Stromal cell of bone marrow (primary cell): ENCODE measurements around the gene MICALL1.

Experiments
- DNase-seq: peaks from one replicate; pipeline ENCODE4 v3.0.0-alpha.2; 2012; ENCODE audit warnings: low read depth

The MICALL1 gene

DNA sequence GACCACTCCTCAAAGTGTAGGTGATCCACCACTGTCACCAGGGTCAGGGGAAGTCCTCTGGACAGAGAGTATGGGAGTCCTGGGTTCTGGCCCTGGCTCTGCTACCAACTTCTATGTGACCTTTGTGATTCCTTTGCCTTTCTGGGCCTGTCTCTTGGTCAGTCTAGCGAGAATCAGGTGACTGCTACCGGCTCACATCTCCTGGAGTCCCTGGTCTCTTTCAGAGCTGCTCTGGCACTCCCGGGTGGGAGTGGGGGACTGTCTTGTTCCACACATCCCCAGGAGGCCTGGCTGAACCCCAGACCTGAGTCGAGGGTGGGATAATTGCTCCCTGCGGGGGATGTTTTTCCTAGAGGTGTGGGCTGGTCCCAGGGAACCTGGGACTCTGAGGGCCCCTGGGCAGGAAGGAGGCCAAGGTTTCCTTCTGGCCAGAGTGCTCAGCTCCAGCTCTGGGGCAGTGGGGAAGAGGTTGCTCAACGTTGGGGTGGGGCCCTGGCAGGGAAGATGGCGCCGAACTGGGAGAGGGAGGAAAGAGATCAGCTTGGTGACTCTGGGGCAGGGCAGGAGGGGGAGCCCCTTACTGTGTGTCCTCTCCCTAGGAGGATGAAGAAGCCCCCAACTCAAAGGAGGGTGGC is 76.2 kb downstream of the MICALL1 start:
- DNase-seq: no peak

DNA sequence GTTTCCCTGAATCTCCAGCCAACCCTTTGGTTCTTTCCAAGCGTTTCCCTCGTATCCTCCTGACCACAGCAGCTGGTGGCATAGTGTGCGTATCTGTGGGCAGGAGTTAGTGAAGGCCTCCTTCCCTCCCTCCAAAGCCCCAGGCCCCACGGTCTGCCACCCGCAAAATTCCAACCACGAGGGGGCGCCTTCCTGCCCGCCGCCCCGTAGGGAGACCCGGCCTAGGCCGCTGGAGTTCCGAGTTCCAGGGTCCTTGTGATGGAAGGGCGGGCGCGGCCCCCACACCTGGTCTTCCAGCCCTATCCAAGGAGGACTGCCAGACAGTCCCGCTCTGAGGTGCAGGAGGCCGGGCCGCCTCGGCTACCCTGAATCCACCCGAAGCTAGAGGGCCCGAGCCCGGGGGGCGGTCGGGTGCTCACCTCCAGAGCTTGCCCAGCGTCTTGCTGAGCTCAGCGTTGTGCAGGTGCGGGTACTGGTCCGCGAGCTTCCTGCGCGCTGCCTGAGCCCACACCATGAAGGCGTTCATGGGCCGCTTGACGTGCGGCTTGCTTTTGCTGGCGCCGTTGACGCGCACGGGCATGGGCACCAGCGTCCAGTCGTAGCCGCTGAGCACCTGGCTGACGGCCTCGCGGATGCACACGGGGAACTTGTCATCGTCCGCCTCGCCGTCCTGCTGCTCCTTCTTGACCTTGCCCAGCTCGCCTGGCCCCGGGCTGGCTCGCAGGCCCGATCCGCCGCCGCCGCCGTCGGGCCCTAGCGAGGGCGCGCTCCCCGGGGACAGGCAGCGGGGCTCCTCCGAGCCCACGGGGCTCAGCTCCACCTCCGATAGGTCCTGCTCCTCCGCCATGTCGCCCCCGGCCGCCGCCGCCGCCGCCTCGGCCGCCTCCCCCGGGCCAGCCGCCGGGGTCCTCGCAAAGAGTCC is 77.1 kb downstream of the MICALL1 start:
- no peak for DNase-seq

DNA sequence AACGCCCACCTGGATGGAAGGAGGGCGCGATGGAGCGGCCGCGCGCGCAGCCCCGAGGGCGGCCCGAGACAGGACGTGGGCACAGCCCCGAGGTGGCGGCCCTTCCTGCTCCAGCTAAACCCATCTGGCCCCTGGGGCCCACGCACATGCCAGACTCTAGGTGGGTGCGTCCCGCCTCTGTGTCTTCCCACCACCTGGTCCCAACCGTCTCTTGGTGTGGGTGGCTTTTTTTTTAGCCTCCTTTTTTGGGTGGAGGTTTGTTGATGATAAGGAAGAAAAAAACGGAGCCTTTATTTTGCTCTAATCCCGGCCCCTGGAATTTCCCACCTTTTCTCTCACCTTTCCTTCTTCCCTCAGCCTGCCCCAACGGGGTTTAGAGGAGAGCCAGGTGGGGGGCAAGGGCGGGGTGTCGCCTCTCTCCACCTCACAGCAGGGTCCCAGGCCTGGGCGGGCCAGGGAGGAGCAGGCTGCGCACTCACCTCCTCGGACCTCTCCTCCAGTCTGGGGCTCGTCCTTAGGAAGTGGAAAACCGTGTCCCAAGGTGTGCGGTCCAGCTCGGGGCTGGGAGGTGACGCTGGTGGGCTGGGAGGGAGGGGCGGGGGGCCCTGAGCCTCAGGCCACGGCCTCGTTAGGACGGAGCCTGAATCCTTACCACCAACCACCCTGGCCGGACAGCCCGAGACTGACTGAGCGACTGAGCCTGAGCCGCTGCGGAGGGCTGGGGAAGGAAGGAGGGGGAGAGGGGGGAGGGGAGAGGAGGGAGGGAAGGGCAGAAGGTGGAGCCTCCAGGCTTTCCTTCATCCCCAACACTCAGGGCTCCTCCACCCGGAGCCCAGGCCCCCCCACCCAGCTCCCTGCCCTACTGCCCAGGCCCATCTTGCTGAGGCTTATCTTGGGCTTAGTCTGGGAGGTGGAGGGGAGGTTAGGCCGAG is 78.0 kb downstream of the MICALL1 start, which contains the start of gene SOX10:
Gene SOX10 (minus strand): TSS at position 696 of the 932 bp plus-strand sequence. CDS start 771 bp downstream, outside the sequence.
- no peak for DNase-seq

DNA sequence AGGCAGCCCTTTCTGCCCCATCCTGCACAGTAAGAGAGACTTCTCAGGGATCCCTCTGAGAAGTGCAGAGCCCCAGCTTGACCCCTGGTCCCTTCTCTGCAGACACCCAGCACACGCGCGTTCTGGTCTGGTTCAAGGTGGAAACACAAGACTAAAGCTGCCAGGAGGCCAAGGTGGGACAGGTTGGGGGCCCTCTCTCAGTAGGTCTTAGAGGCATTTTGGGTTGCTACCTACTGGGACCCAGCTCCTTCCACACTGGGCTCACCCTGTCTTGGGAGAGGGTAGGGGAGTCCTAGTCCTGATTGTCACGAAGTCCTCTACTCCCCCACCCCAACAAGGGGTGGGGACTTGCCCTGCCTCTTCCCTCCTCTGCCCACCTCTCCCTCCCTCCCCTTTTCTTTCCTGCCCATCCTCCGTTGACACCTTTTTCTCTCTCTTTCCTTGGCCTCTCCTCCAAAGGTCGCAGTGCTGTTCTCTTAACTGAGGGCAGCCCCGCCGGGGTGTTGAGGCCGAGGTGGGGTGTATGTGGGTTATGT is 79.0 kb downstream of the MICALL1 start:
- DNase-seq: no peak

DNA sequence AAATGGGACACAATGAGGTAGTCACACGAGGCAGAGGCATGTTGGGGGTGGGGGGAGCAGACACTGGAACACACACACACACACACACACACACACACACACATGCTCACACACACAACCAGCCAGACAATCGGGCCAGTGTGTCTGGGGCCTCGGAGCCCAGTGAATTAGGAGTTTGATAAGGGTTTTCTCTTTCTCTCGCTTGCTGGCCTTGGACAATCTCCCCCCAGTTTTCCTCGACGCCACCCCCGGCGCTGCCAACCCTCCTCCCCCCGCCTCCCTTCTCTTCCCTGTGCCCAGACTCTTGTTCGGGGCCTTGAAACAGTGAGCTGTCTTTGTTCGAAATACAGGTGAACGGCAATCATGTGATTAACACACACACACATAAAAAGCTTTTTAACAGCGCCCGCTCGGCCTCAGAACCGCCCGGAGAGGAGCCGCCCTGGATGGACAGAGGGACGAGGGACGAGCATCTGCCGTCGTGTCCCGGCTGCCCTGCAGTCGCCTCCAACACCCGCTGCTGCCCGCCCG is 79.7 kb downstream of the MICALL1 start:
- DNase-seq: no peak

DNA sequence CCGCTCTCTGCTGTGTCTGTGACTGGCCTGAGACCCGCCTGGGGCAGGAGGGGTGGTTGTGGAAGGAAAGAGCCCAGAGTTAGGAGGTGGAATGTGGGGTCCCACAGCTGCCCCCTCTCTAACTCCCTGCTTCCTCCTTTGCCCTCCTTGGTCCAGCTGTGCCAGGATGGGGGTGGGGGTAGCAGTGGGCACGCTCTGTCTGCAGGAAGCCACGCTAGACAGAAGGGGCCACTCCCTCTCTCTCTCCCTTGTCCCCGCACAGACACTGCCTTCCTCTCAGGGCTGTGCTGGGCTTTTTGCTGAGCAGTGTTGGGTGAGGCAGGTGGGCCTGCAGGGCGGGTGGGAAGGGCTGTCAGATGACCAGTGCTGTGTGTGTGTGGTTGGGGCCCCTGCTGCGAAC is 80.3 kb downstream of the MICALL1 start:
- no peak for DNase-seq

DNA sequence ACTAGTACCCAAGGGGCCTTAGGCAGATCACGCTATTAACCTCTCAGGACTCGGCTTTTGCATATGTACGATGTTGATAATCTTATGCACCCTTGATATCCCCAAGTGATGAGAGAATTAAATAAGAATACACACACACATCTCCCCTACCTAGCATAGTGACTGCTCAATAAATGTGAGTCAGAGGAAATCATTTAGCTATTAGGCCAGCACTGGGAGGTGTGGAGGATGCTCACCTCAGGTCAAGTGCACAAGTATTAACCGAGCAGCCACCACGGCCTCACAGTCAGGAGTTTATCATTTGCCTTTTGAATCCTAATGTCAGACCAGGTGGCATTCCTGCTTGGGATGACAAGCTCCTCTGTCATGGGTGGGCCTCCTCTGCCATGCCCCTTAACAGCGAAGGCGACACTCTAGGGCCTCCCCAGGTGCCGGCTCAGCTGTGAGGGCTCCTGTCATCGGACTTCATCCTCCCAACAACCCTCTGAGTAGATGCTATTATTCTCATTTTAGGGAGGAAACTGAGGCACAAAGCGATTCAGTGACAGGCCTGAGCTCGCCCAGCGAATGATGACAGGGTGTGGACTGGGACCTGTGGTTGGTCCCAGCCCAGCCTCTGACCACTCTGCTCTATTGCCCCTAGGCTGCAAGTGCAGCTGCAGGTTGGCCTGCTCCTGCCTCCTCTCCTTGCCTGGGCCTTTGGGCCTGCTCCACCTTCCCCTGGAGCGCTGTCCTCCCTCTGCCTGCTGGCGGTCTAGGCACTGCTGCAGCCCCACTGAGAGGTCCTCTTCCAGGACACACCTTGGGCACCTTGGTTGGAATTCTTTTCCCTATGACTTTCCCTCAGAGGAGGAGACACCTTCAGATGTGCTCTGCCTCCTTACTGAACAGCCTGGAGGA is 83.3 kb downstream of the MICALL1 start:
- DNase-seq: no peak

DNA sequence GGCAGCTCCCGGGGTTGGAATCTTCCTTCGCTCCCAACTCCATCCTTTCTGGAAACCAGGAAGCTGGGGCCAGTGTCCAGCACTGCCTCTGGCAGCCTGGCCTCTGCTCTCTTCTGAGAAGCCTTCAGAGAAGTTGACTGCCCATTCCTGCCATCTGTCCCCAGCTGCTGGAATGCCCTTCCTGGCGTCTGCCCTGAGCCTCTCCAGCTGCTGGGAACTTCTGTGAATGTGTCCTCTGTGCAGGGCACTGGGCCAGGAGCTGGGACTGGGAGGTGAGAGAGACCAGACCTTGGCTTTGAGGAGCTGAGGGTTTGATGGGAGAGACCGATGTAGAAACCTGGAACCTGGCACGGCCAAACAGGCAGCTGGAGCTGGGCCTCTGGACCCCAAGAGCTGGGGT is 84.2 kb downstream of the MICALL1 start:
- no peak for DNase-seq

DNA sequence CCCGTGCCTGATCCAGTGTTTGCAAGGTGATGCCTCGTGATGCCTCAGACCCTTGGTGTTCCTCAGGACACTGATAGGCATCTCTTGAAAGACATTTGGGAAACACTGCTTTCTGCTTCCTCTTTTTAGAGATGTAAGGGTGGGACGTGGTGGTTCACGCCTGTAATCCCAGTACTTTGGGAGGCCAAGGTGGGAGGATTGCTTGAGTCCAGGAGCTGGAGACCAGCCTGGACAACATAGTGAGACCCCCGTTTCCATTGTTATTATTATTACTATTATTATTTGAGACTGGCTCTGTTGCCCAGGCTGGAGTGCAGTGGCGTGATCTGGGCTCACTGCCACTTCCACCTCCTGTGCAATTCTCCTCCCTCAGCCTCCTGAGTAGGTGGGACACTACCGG is 84.8 kb downstream of the MICALL1 start:
- DNase-seq: no peak

DNA sequence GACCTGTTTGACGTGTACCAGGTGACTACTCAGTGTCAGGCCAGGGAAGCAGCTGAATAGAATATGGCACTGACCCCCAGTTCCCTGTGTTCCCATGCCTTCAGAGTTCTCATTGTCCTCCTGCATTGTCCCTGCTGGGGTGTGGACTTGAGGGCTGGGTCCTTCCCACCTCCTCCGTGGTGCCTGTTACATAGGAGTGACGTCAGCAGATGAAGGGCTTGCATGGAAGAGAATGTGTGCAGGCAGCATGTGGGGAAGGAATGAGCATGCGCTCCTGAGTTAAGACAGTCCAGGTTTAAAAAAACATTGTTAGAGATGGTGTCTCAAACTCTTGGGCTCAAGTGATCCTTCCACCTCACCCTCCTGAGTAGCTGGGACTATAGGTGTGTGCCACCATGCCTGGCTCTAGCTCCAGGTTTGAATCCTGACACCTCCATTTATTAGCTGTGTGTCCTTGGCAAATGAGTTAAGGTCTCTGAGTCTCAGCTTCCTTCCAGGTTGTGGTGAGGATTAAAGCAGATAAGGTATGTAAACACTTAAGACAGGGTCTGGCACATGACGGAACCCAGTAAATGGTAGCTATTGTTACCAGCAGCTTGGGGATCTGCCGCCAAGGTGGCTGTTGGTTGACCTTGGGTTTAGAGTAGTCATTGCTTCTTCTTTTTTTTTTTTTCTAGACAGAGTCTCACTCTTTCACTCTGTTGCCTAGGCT is 85.8 kb downstream of the MICALL1 start:
- DNase-seq: no peak
